ENCODE measurements around the gene MFRP.

DNA sequence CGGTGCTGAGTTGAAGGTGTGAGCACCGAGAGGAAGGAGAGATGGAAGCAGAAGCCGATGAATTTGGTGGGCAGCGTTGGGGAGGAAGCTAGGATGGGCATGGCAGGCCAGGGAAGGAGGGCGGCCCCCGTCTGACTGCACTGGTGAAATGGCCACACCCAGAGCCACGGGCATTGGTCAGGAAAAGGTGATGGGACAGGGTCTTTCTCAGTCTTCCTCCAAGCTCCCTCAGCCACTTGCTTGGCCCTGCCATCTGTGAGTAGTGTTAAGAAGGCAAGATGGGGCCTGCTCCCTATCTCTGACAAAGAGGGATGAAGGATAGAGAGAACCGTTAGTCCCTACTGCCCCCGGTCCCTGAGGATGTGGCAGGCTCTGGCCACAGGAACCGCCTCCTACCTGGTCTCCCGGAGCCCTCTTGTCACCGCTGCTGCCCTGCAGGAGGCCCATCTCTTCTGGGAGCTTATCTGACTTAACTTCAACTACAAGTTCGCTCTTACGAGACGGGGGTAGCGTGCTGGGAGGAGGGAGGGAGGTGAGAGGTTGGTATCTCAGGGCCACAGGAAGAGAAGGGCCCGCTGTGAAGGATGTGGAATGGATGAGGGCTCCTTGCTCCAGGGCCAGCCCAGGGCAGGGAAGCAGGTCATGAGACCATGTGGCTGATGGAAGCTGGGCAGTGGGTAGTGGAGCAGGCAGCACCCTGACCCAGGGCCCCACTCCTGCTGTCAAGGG lies 36.4 kb downstream of the MFRP start:
- no peak for TF ChIP-seq CTCF (IDR thresholded peaks at IDR 0.05 in 8 of 11, conservative IDR thresholded peaks at IDR 0.05 in 3 of 11)
- TF ChIP-seq POLR2A (IDR thresholded peaks at IDR 0.05), result no peak
- TF ChIP-seq POLR2AphosphoS5 (IDR thresholded peaks at IDR 0.05), result peak in 1 of 3 donors; percentile 11
